HepG2 (cell line): Measurements from ENCODE around the gene MYLK2. TPM values are rescaled to one million over a fixed set of nuclear protein-coding genes. Genes with fewer than 3 reads are reported as not detected.

ENCODE experiments used
- AGO1 ChIP-seq: fragments of 200-400 bp; formaldehyde crosslinking; IDR thresholded peaks from 2 replicates; pipeline ENCODE4 v1.6.1; 2017; ENCODE audit warnings: mild to moderate bottlenecking, low read depth, low read length, moderate library complexity; ENCODE audit not compliant: poor library complexity, severe bottlenecking
- ATF7 ChIP-seq, 2 experiments: fragments of 450-650 bp in 1 of 2; sonication (generic) in 1 of 2; formaldehyde crosslinking in 1 of 2; IDR thresholded peaks; 2 replicates each; pipeline versions ENCODE4 v1.4.0 to v1.6.1; 2016 to 2020; ENCODE audit warnings: antibody characterized with exemption in 1 of 2, mild to moderate bottlenecking in 1 of 2, missing genetic modification reagents in 1 of 2
- CHD4 ChIP-seq: fragments of 200-600 bp; sonication (generic); IDR thresholded peaks from 2 replicates; pipeline ENCODE4 v1.7.0; 2017; ENCODE audit warnings: mild to moderate bottlenecking, low read length, borderline replicate concordance
- DMAP1 ChIP-seq: IDR thresholded peaks from 2 replicates; pipeline ENCODE4 v1.6.1; 2016
- FOSL1 ChIP-seq: sonication (generic); formaldehyde crosslinking; IDR thresholded peaks from 2 replicates; pipeline ENCODE4 v1.9.0; 2021; ENCODE audit warnings: missing genetic modification reagents, borderline replicate concordance
- HNF1A ChIP-seq, 2 experiments: sonication (generic) in 1 of 2; formaldehyde crosslinking in 1 of 2; IDR thresholded peaks; 2 replicates each; pipeline versions ENCODE4 v1.4.0 to v1.6.1; 2016 to 2020; ENCODE audit warnings: borderline replicate concordance in 1 of 2, low read depth in 1 of 2, mild to moderate bottlenecking in 1 of 2, missing genetic modification reagents in 1 of 2
- HOXD1 ChIP-seq: sonication (generic); formaldehyde crosslinking; IDR thresholded peaks from 2 replicates; pipeline ENCODE4 v1.5.0; 2020; ENCODE audit warnings: missing genetic modification reagents
- IKZF5 ChIP-seq: IDR thresholded peaks from 2 replicates; pipeline ENCODE4 v1.6.1; 2018; ENCODE audit warnings: missing genetic modification reagents, mild to moderate bottlenecking, missing compliant biosample characterization
- JARID2 ChIP-seq: sonication (generic); formaldehyde crosslinking; IDR thresholded peaks from 2 replicates; pipeline ENCODE4 v1.8.1; 2023; ENCODE audit warnings: missing genetic modification reagents, inconsistent platforms; ENCODE audit not compliant: insufficient replicate concordance
- MTA1 ChIP-seq: sonication (generic); formaldehyde crosslinking; IDR thresholded peaks from 2 replicates; pipeline ENCODE4 v1.4.0; 2020; ENCODE audit warnings: missing genetic modification reagents, mild to moderate bottlenecking, borderline replicate concordance
- MTERF4 ChIP-seq: sonication (generic); formaldehyde crosslinking; IDR thresholded peaks from 2 replicates; pipeline ENCODE4 v1.8.0; 2023; ENCODE audit warnings: mild to moderate bottlenecking, missing genetic modification reagents
- ONECUT2 ChIP-seq: sonication (generic); formaldehyde crosslinking; IDR thresholded peaks from 2 replicates; pipeline ENCODE4 v1.4.0; 2020; ENCODE audit warnings: missing genetic modification reagents
- PHF21A ChIP-seq: sonication (generic); formaldehyde crosslinking; IDR thresholded peaks from 2 replicates; pipeline ENCODE4 v1.5.0; 2020; ENCODE audit warnings: mild to moderate bottlenecking, missing genetic modification reagents
- RAD51 ChIP-seq: fragments of 450-650 bp; IDR thresholded peaks from 2 replicates; pipeline ENCODE4 v1.6.1; 2016; ENCODE audit warnings: borderline replicate concordance
- RELA ChIP-seq: sonication (generic); formaldehyde crosslinking; IDR thresholded peaks from 2 replicates; pipeline ENCODE4 v1.4.0; 2020; ENCODE audit warnings: missing genetic modification reagents
- STAT5B ChIP-seq: sonication (generic); formaldehyde crosslinking; IDR thresholded peaks from 2 replicates; pipeline ENCODE4 v1.4.0; 2020; ENCODE audit warnings: missing genetic modification reagents
- ZBTB21 ChIP-seq: sonication (generic); formaldehyde crosslinking; IDR thresholded peaks from 2 replicates; pipeline ENCODE4 v1.4.0; 2020; ENCODE audit warnings: missing genetic modification reagents
- ZNF12 ChIP-seq: sonication (generic); formaldehyde crosslinking; IDR thresholded peaks from 2 replicates; pipeline ENCODE4 v1.5.0; 2020; ENCODE audit warnings: missing genetic modification reagents
- ZNF225 ChIP-seq: sonication (generic); formaldehyde crosslinking; IDR thresholded peaks from 2 replicates; pipeline ENCODE4 v1.4.0; 2020; ENCODE audit warnings: mild to moderate bottlenecking, missing genetic modification reagents
- ZNF33B ChIP-seq: sonication (generic); formaldehyde crosslinking; IDR thresholded peaks from 2 replicates; pipeline ENCODE4 v1.5.1; 2020; ENCODE audit warnings: mild to moderate bottlenecking, missing genetic modification reagents
- ZNF451 ChIP-seq: sonication (generic); formaldehyde crosslinking; IDR thresholded peaks from 2 replicates; pipeline ENCODE4 v1.5.0; 2020; ENCODE audit warnings: mild to moderate bottlenecking, missing genetic modification reagents
- ZNF547 ChIP-seq: sonication (generic); formaldehyde crosslinking; IDR thresholded peaks from 2 replicates; pipeline ENCODE4 v1.5.1; 2020; ENCODE audit warnings: mild to moderate bottlenecking, missing genetic modification reagents
- ZNF616 ChIP-seq: sonication (generic); formaldehyde crosslinking; IDR thresholded peaks from 2 replicates; pipeline ENCODE4 v1.5.0; 2020; ENCODE audit warnings: low read depth, mild to moderate bottlenecking, missing genetic modification reagents
- ZSCAN30 ChIP-seq: sonication (generic); formaldehyde crosslinking; IDR thresholded peaks from 2 replicates; pipeline ENCODE4 v1.5.0; 2020; ENCODE audit warnings: mild to moderate bottlenecking, missing genetic modification reagents
- polyA plus RNA-seq, 8 experiments: library from polyadenylated mRNA; depleted of rRNA in 3 of 8; stranded (reverse) in 7 of 8; unstranded in 1 of 8; fragments of >200 nt; fragmentation: Illumina TruSeq in 4 of 8; extraction: Trizol in 4 of 8; gene quantifications; 2 replicates each; pipeline versions ENCODE4 v1.2.1 to v1.2.3, GENCODE V29; 2011 to 2016; ENCODE audit warnings: low read depth in 4 of 8, missing spikeins in 1 of 8, mixed read lengths in 1 of 8; ENCODE audit not compliant: insufficient read depth in 1 of 8
- total RNA-seq, 5 experiments: library from RNA; depleted of rRNA; stranded (reverse); fragments of >200 nt; fragmentation: Illumina TruSeq; extraction: Trizol; gene quantifications; 2 replicates each; pipeline ENCODE4 v1.2.3, GENCODE V29; 2016; ENCODE audit warnings: low read depth in 1 of 5
- TF ChIP-seq, protein P1 (sequence below): sonication (generic); formaldehyde crosslinking; IDR thresholded peaks from 2 replicates; pipeline ENCODE4 v1.8.0; 2022; ENCODE audit warnings: mild to moderate bottlenecking, missing genetic modification reagents, moderate library complexity

Gene MYLK2
- total and polyA plus RNA-seq, 2 of the 13 experiments (the other 11 are each of a cell fraction or from before 2014, with no cell fraction given): 0.27 TPM; not detected in 1

GRCh38 chr20:31846793-31847138 lies 27.6 kb downstream of the MYLK2 start (continued):
- TF ChIP-seq ZNF547 (CRISPR knock-in tag) (no peak), IKZF5 (CRISPR knock-in tag) (no peak), ZBTB21 (no peak), ZNF451 (CRISPR knock-in tag) (0 out of 2 replicates have a peak, but pooled peaks have one; percentile 34), MTERF4 (0 out of 2 replicates have a peak, but pooled peaks have one; percentile 36), ZSCAN30 (CRISPR knock-in tag) (no peak), ATF7 (IDR thresholded peaks at IDR 0.05) (no peak), ATF7 (CRISPR knock-in tag; IDR thresholded peaks at IDR 0.05) (peak; percentile 42; the same call in 1 of the 2 replicates), PHF21A (CRISPR knock-in tag) (no peak), AGO1 (no peak), ZNF12 (CRISPR knock-in tag) (no peak), JARID2 (no peak), RAD51 (no peak), ZNF225 (CRISPR knock-in tag) (0 out of 2 replicates have a peak, but pooled peaks have one; percentile 38), ZNF33B (CRISPR knock-in tag) (no peak), STAT5B (no peak), HOXD1 (no peak), FOSL1 (CRISPR knock-in tag) (no peak), MTA1 (no peak), DMAP1 (CRISPR knock-in tag) (no peak), ONECUT2 (CRISPR knock-in tag) (no peak), ZNF616 (CRISPR knock-in tag) (no peak), HNF1A (IDR thresholded peaks at IDR 0.05; ENCODE audit: low read depth) (no peak), HNF1A (CRISPR knock-in tag; IDR thresholded peaks at IDR 0.05; ENCODE audit: borderline replicate concordance) (no peak), RELA (CRISPR knock-in tag) (no peak), CHD4 (no peak)
- TF ChIP-seq, protein P1, sequence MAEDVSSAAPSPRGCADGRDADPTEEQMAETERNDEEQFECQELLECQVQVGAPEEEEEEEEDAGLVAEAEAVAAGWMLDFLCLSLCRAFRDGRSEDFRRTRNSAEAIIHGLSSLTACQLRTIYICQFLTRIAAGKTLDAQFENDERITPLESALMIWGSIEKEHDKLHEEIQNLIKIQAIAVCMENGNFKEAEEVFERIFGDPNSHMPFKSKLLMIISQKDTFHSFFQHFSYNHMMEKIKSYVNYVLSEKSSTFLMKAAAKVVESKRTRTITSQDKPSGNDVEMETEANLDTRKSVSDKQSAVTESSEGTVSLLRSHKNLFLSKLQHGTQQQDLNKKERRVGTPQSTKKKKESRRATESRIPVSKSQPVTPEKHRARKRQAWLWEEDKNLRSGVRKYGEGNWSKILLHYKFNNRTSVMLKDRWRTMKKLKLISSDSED: no peak
